GM23338 (cell line): Measurements from ENCODE around the gene PTX3. TPM values are rescaled to one million over a fixed set of nuclear protein-coding genes. Genes with fewer than 3 reads are reported as not detected.

ENCODE experiments used
- ATAC-seq: fragments of 200-7000 bp; cut with Tn5 transposase; 3 replicates; pipeline ENCODE4 v1.9.1; 2020
- DNase-seq: peaks from one replicate; pipeline ENCODE4 v3.0.0-alpha.2; 2015; ENCODE audit warnings: low spot score
- H2AFZ ChIP-seq: fragments of 200-600 bp; sonication (generic); 2 replicates; pipeline ENCODE4 v1.8.0; 2016; ENCODE audit warnings: antibody characterized with exemption, mild to moderate bottlenecking, moderate library complexity
- H3F3A ChIP-seq: fragments of 200-600 bp; sonication (generic); replicated peaks from 2 replicates; pipeline ENCODE4 v1.8.0; 2017; ENCODE audit warnings: antibody characterized with exemption, mixed run types, low read depth
- H3K27ac ChIP-seq: fragments of 200-600 bp; sonication (generic); 2 replicates; pipeline ENCODE4 v1.6.1; 2016; ENCODE audit warnings: low read depth
- H3K27me3 ChIP-seq: fragments of 200-600 bp; sonication (generic); 2 replicates; pipeline ENCODE4 v1.8.0; 2016; ENCODE audit warnings: mild to moderate bottlenecking, mixed run types, moderate library complexity; ENCODE audit not compliant: insufficient read depth
- H3K36me3 ChIP-seq: fragments of 200-600 bp; sonication (generic); 2 replicates; pipeline ENCODE4 v1.8.0; 2016; ENCODE audit warnings: mild to moderate bottlenecking; ENCODE audit not compliant: insufficient read depth
- H3K4me1 ChIP-seq: fragments of 200-600 bp; sonication (generic); 2 replicates; pipeline ENCODE4 v1.8.0; 2016; ENCODE audit warnings: mild to moderate bottlenecking, moderate library complexity; ENCODE audit not compliant: insufficient read depth
- H3K4me2 ChIP-seq: fragments of 200-600 bp; sonication (generic); 2 replicates; pipeline ENCODE4 v1.7.1; 2017; ENCODE audit warnings: mixed run types
- H3K4me3 ChIP-seq: fragments of 200-600 bp; sonication (generic); 2 replicates; pipeline ENCODE4 v1.6.1; 2016; ENCODE audit warnings: mixed run types
- H3K79me2 ChIP-seq: fragments of 200-600 bp; sonication (generic); replicated peaks from 2 replicates; pipeline ENCODE4 v1.8.0; 2017; ENCODE audit warnings: mild to moderate bottlenecking; ENCODE audit not compliant: insufficient read depth
- H3K9me2 ChIP-seq: fragments of 200-600 bp; sonication (generic); 2 replicates; pipeline ENCODE4 v1.8.0; 2017; ENCODE audit not compliant: insufficient read depth
- H4K20me1 ChIP-seq: fragments of 200-600 bp; sonication (generic); replicated peaks from 2 replicates; pipeline ENCODE4 v1.8.0; 2017; ENCODE audit warnings: mild to moderate bottlenecking; ENCODE audit not compliant: insufficient read depth
- H3K27ac Mint-ChIP-seq: 2 replicates; pipeline ENCODE4 v1.8.0; 2020; ENCODE audit warnings: inconsistent platforms, mild to moderate bottlenecking, moderate library complexity, mixed read lengths
- H3K27me3 Mint-ChIP-seq: 3 replicates; pipeline ENCODE4 v1.8.0; 2022; ENCODE audit warnings: low read depth, mild to moderate bottlenecking, moderate library complexity, mixed read lengths, inconsistent platforms; ENCODE audit not compliant: insufficient read depth, poor library complexity
- H3K36me3 Mint-ChIP-seq: 3 replicates; pipeline ENCODE4 v1.8.0; 2021; ENCODE audit warnings: low read depth, mild to moderate bottlenecking, inconsistent platforms, moderate library complexity, mixed read lengths
- H3K4me1 Mint-ChIP-seq: 3 replicates; pipeline ENCODE4 v1.8.0; 2020; ENCODE audit warnings: mild to moderate bottlenecking, inconsistent platforms, mixed read lengths
- H3K4me3 Mint-ChIP-seq: 3 replicates; pipeline ENCODE4 v1.8.0; 2021; ENCODE audit warnings: moderate library complexity, mild to moderate bottlenecking, inconsistent platforms, mixed read lengths
- H3K9me3 Mint-ChIP-seq: 3 replicates; pipeline ENCODE4 v1.8.0; 2020; ENCODE audit warnings: moderate library complexity, mild to moderate bottlenecking, inconsistent platforms, mixed read lengths
- CREB1 ChIP-seq: fragments of 250-450 bp; sonication (Bioruptor Pico); IDR thresholded peaks from 2 replicates; pipeline ENCODE4 v1.5.0; 2020; ENCODE audit warnings: low read depth, mild to moderate bottlenecking, moderate library complexity
- EZH2phosphoT487 ChIP-seq: fragments of 200-600 bp; sonication (generic); IDR thresholded peaks from one replicate; pipeline ENCODE4 v1.8.1; 2018; ENCODE audit warnings: antibody characterized with exemption; ENCODE audit not compliant: unreplicated experiment
- JUNB ChIP-seq: IDR thresholded peaks from one replicate; pipeline ENCODE4 v1.6.1; 2016; ENCODE audit warnings: antibody characterized with exemption; ENCODE audit not compliant: unreplicated experiment
- STAT1 ChIP-seq: IDR thresholded peaks from one replicate; pipeline ENCODE4 v1.6.1; 2016; ENCODE audit warnings: antibody characterized with exemption; ENCODE audit not compliant: unreplicated experiment
- ZNF331 ChIP-seq: fragments of 250-450 bp; sonication (Bioruptor Pico); IDR thresholded peaks from 2 replicates; pipeline ENCODE4 v1.5.0; 2020; ENCODE audit warnings: low read depth, mild to moderate bottlenecking, moderate library complexity
- polyA plus RNA-seq: library from polyadenylated mRNA; unstranded; fragments of >200 nt; fragmentation: Nextera tagmentation; extraction: Ambion mirVana; gene quantifications from 2 replicates; pipeline ENCODE4 v1.2.1, GENCODE V29; 2016
- total RNA-seq: library from RNA; depleted of rRNA; stranded (reverse); fragments of >200 nt; shearing (Covaris generic); gene quantifications from 2 replicates; pipeline ENCODE4 v1.2.3, GENCODE V29; 2014
- TF ChIP-seq, protein P1 (sequence below): IDR thresholded peaks from one replicate; pipeline ENCODE4 v1.6.1; 2018; ENCODE audit warnings: antibody characterized with exemption; ENCODE audit not compliant: unreplicated experiment
- TF ChIP-seq, protein P2 (sequence below), 2 experiments: fragments of 200-600 bp in 1 of 2; sonication (generic) in 1 of 2; conservative IDR thresholded peaks; 2 replicates each; pipeline versions ENCODE4 v1.5.1 to v1.6.1; 2016 to 2017; ENCODE audit warnings: antibody characterized with exemption in 2 of 2, low read depth in 2 of 2, mild to moderate bottlenecking in 2 of 2, moderate library complexity in 1 of 2
- TF ChIP-seq, protein P3 (sequence below): fragments of 250-450 bp; sonication (Bioruptor Pico); IDR thresholded peaks from 2 replicates; pipeline ENCODE4 v1.5.0; 2020; ENCODE audit warnings: mild to moderate bottlenecking, moderate library complexity

PTX3 gene
- total and polyA plus RNA-seq, 2 experiments from 2014 or later: 1.2 to 2.4 TPM

DNA sequence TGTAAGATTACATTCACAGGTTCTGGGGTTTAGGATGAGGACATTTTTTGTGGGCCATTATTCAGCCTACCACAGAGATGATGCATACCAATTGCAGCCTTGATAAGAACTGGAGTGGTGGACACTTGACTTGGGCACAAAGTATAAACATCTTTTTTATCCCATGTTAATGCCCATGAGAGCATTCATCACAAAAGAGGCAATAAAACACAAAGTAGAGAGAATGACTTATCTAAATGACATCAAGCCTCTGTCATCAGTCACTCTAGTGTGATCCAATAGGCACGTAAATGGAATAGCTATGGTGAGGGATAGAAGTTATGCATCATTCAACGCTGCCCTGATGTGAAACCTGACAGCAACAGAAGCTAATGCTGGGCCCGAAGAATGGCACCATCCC lies 40.8 kb downstream of the PTX3 start (continued):
- TF ChIP-seq EZH2phosphoT487: no peak

DNA sequence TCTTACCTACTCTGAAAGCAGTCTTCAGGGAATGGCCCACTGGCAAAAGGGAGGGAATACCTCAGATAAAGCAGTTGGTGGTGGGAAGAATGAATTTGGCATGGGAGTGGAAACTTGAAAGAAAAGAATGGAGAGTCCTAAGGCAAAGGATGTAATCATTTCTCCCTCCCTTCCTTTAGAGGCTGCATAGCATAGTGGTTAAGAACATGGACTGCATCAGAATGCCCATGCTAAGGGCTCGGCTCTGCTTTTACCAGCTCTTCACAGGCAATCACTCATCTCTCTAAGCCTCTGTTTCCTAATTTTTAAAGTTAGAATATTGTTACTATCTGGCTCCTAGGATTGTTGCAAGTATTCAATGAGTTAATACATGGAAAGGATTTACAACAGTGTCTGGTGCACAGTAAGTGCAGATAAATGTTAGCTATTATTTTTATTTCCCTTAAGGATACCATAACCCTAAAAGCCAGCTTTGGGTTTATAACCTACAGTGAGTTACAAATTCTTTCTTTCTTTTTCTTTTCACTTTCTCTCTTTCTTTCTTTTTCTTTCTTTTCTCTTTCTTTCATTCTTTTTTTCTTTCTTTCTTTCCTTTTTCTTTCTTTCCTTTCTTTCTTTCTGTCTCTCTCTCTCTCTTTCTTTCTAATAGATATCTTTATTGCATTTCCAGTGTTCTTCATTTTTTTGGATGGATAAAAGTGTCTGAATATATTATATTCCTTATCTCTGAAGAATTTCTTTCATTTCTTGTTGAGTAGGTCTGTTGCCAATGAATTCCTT lies 43.0 kb downstream of the PTX3 start:
- no peak overlapping the region for H3K4me3 ChIP-seq
- DNase-seq: no peak
- H3K9me2 ChIP-seq: no peaks in the 10 kb centered on the region
- Mint-ChIP-seq H3K36me3 (peaks cover 17% of the 10 kb centered on the region), H3K27ac (peak overlapping the region; percentile 40; the same call in 1 of the 2 replicates), H3K27me3 (peaks cover 6% of the 10 kb centered on the region), H3K9me3 (peaks cover 8% of the 10 kb centered on the region; the same call in 2 of the 3 replicates), H3K4me3 (no peak overlapping the region), H3K4me1 (peaks cover 18% of the 10 kb centered on the region)
- TF ChIP-seq ZNF331 (CRISPR knock-in tag) (no peak), EZH2phosphoT487 (no peak), CREB1 (no peak), JUNB (no peak), STAT1 (no peak)
- TF ChIP-seq, protein P1, sequence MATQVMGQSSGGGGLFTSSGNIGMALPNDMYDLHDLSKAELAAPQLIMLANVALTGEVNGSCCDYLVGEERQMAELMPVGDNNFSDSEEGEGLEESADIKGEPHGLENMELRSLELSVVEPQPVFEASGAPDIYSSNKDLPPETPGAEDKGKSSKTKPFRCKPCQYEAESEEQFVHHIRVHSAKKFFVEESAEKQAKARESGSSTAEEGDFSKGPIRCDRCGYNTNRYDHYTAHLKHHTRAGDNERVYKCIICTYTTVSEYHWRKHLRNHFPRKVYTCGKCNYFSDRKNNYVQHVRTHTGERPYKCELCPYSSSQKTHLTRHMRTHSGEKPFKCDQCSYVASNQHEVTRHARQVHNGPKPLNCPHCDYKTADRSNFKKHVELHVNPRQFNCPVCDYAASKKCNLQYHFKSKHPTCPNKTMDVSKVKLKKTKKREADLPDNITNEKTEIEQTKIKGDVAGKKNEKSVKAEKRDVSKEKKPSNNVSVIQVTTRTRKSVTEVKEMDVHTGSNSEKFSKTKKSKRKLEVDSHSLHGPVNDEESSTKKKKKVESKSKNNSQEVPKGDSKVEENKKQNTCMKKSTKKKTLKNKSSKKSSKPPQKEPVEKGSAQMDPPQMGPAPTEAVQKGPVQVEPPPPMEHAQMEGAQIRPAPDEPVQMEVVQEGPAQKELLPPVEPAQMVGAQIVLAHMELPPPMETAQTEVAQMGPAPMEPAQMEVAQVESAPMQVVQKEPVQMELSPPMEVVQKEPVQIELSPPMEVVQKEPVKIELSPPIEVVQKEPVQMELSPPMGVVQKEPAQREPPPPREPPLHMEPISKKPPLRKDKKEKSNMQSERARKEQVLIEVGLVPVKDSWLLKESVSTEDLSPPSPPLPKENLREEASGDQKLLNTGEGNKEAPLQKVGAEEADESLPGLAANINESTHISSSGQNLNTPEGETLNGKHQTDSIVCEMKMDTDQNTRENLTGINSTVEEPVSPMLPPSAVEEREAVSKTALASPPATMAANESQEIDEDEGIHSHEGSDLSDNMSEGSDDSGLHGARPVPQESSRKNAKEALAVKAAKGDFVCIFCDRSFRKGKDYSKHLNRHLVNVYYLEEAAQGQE: no peak
- TF ChIP-seq, protein P2, sequence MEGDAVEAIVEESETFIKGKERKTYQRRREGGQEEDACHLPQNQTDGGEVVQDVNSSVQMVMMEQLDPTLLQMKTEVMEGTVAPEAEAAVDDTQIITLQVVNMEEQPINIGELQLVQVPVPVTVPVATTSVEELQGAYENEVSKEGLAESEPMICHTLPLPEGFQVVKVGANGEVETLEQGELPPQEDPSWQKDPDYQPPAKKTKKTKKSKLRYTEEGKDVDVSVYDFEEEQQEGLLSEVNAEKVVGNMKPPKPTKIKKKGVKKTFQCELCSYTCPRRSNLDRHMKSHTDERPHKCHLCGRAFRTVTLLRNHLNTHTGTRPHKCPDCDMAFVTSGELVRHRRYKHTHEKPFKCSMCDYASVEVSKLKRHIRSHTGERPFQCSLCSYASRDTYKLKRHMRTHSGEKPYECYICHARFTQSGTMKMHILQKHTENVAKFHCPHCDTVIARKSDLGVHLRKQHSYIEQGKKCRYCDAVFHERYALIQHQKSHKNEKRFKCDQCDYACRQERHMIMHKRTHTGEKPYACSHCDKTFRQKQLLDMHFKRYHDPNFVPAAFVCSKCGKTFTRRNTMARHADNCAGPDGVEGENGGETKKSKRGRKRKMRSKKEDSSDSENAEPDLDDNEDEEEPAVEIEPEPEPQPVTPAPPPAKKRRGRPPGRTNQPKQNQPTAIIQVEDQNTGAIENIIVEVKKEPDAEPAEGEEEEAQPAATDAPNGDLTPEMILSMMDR (conservative IDR thresholded peaks at IDR 0.05; ENCODE audit: low read depth in 2 of 2): no peak
- TF ChIP-seq, protein P3, sequence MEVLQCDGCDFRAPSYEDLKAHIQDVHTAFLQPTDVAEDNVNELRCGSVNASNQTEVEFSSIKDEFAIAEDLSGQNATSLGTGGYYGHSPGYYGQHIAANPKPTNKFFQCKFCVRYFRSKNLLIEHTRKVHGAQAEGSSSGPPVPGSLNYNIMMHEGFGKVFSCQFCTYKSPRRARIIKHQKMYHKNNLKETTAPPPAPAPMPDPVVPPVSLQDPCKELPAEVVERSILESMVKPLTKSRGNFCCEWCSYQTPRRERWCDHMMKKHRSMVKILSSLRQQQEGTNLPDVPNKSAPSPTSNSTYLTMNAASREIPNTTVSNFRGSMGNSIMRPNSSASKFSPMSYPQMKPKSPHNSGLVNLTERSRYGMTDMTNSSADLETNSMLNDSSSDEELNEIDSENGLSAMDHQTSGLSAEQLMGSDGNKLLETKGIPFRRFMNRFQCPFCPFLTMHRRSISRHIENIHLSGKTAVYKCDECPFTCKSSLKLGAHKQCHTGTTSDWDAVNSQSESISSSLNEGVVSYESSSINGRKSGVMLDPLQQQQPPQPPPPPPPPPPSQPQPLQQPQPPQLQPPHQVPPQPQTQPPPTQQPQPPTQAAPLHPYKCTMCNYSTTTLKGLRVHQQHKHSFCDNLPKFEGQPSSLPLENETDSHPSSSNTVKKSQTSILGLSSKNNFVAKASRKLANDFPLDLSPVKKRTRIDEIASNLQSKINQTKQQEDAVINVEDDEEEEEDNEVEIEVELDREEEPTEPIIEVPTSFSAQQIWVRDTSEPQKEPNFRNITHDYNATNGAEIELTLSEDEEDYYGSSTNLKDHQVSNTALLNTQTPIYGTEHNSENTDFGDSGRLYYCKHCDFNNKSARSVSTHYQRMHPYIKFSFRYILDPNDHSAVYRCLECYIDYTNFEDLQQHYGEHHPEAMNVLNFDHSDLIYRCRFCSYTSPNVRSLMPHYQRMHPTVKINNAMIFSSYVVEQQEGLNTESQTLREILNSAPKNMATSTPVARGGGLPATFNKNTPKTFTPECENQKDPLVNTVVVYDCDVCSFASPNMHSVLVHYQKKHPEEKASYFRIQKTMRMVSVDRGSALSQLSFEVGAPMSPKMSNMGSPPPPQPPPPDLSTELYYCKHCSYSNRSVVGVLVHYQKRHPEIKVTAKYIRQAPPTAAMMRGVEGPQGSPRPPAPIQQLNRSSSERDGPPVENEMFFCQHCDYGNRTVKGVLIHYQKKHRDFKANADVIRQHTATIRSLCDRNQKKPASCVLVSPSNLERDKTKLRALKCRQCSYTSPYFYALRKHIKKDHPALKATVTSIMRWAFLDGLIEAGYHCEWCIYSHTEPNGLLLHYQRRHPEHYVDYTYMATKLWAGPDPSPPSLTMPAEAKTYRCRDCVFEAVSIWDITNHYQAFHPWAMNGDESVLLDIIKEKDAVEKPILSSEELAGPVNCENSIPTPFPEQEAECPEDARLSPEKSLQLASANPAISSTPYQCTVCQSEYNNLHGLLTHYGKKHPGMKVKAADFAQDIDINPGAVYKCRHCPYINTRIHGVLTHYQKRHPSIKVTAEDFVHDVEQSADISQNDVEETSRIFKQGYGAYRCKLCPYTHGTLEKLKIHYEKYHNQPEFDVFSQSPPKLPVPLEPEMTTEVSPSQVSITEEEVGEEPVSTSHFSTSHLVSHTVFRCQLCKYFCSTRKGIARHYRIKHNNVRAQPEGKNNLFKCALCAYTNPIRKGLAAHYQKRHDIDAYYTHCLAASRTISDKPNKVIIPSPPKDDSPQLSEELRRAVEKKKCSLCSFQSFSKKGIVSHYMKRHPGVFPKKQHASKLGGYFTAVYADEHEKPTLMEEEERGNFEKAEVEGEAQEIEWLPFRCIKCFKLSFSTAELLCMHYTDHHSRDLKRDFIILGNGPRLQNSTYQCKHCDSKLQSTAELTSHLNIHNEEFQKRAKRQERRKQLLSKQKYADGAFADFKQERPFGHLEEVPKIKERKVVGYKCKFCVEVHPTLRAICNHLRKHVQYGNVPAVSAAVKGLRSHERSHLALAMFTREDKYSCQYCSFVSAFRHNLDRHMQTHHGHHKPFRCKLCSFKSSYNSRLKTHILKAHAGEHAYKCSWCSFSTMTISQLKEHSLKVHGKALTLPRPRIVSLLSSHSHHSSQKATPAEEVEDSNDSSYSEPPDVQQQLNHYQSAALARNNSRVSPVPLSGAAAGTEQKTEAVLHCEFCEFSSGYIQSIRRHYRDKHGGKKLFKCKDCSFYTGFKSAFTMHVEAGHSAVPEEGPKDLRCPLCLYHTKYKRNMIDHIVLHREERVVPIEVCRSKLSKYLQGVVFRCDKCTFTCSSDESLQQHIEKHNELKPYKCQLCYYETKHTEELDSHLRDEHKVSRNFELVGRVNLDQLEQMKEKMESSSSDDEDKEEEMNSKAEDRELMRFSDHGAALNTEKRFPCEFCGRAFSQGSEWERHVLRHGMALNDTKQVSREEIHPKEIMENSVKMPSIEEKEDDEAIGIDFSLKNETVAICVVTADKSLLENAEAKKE: no peak
- no peaks in the 10 kb centered on the region for H3K36me3 ChIP-seq
- no peaks in the 10 kb centered on the region for H4K20me1 ChIP-seq
- H2AFZ ChIP-seq: no peak overlapping the region
- H3K4me2 ChIP-seq: no peak overlapping the region
- H3F3A ChIP-seq: no peaks in the 10 kb centered on the region
- no peak overlapping the region for H3K27ac ChIP-seq
- no peaks in the 10 kb centered on the region for H3K27me3 ChIP-seq
- ATAC-seq: peak; percentile 69
- H3K4me1 ChIP-seq: no peaks in the 10 kb centered on the region
- no peaks in the 10 kb centered on the region for H3K79me2 ChIP-seq
